ENCODE data around the gene TMEM240. TPM values are rescaled to one million over a fixed set of nuclear protein-coding genes. Genes with fewer than 3 reads are reported as not detected.

TMEM240 gene
- total and polyA plus RNA-seq, 2 of the 8 experiments (the other 6 are each of a cell fraction or from before 2014, with no cell fraction given): 3.6 to 5.7 TPM

DNA sequence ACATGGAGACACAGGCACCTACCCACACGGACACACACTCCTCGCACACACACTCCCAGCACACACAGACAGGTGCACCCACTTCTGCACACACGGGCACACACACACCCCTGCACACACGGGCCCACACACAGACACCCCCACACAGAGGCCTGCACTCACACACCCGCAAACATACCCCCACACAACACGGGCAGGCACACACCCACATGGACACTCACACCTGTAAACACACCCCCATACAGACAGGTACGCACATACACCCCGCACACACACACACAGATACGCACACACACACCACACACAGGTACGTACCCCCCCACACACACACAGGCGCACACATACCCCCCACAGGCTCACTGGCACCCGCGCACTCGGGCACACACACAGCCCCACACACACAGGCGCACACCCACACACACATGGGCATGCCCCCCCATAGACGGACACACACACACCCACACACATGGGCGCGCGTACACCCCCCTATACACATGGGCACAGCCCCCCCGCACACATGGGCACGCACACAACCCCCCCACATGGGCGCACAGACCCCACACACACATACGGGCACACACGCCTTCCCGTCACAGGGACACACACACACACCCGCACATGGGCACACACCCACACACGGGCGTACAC is 22.3 kb downstream of the TMEM240 start (continued):
- TF ChIP-seq, protein P1, sequence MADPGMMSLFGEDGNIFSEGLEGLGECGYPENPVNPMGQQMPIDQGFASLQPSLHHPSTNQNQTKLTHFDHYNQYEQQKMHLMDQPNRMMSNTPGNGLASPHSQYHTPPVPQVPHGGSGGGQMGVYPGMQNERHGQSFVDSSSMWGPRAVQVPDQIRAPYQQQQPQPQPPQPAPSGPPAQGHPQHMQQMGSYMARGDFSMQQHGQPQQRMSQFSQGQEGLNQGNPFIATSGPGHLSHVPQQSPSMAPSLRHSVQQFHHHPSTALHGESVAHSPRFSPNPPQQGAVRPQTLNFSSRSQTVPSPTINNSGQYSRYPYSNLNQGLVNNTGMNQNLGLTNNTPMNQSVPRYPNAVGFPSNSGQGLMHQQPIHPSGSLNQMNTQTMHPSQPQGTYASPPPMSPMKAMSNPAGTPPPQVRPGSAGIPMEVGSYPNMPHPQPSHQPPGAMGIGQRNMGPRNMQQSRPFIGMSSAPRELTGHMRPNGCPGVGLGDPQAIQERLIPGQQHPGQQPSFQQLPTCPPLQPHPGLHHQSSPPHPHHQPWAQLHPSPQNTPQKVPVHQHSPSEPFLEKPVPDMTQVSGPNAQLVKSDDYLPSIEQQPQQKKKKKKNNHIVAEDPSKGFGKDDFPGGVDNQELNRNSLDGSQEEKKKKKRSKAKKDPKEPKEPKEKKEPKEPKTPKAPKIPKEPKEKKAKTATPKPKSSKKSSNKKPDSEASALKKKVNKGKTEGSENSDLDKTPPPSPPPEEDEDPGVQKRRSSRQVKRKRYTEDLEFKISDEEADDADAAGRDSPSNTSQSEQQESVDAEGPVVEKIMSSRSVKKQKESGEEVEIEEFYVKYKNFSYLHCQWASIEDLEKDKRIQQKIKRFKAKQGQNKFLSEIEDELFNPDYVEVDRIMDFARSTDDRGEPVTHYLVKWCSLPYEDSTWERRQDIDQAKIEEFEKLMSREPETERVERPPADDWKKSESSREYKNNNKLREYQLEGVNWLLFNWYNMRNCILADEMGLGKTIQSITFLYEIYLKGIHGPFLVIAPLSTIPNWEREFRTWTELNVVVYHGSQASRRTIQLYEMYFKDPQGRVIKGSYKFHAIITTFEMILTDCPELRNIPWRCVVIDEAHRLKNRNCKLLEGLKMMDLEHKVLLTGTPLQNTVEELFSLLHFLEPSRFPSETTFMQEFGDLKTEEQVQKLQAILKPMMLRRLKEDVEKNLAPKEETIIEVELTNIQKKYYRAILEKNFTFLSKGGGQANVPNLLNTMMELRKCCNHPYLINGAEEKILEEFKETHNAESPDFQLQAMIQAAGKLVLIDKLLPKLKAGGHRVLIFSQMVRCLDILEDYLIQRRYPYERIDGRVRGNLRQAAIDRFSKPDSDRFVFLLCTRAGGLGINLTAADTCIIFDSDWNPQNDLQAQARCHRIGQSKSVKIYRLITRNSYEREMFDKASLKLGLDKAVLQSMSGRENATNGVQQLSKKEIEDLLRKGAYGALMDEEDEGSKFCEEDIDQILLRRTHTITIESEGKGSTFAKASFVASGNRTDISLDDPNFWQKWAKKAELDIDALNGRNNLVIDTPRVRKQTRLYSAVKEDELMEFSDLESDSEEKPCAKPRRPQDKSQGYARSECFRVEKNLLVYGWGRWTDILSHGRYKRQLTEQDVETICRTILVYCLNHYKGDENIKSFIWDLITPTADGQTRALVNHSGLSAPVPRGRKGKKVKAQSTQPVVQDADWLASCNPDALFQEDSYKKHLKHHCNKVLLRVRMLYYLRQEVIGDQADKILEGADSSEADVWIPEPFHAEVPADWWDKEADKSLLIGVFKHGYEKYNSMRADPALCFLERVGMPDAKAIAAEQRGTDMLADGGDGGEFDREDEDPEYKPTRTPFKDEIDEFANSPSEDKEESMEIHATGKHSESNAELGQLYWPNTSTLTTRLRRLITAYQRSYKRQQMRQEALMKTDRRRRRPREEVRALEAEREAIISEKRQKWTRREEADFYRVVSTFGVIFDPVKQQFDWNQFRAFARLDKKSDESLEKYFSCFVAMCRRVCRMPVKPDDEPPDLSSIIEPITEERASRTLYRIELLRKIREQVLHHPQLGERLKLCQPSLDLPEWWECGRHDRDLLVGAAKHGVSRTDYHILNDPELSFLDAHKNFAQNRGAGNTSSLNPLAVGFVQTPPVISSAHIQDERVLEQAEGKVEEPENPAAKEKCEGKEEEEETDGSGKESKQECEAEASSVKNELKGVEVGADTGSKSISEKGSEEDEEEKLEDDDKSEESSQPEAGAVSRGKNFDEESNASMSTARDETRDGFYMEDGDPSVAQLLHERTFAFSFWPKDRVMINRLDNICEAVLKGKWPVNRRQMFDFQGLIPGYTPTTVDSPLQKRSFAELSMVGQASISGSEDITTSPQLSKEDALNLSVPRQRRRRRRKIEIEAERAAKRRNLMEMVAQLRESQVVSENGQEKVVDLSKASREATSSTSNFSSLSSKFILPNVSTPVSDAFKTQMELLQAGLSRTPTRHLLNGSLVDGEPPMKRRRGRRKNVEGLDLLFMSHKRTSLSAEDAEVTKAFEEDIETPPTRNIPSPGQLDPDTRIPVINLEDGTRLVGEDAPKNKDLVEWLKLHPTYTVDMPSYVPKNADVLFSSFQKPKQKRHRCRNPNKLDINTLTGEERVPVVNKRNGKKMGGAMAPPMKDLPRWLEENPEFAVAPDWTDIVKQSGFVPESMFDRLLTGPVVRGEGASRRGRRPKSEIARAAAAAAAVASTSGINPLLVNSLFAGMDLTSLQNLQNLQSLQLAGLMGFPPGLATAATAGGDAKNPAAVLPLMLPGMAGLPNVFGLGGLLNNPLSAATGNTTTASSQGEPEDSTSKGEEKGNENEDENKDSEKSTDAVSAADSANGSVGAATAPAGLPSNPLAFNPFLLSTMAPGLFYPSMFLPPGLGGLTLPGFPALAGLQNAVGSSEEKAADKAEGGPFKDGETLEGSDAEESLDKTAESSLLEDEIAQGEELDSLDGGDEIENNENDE (IDR thresholded peaks at IDR 0.05; ENCODE audit: insufficient replicate concordance, low read length): no peak
- TF ChIP-seq BRCA1 (IDR thresholded peaks at IDR 0.05; ENCODE audit: low read depth, low read length) (no peak), CBX5 (IDR thresholded peaks at IDR 0.05; ENCODE audit: low read depth, low read length) (no peak), CTBP2 (IDR thresholded peaks at IDR 0.05; ENCODE audit: borderline replicate concordance, insufficient read depth, insufficient read length, low read length) (no peak), EGR1 (IDR thresholded peaks at IDR 0.05; ENCODE audit: borderline replicate concordance, low read depth, low read length) (no peak), JUND (IDR thresholded peaks at IDR 0.05; ENCODE audit: low read length) (no peak), POU5F1 (IDR thresholded peaks at IDR 0.05; ENCODE audit: low read depth, low read length) (no peak), SIX5 (IDR thresholded peaks at IDR 0.05; ENCODE audit: low read depth, low read length) (no peak), MAFK (IDR thresholded peaks at IDR 0.05; ENCODE audit: low read depth, low read length) (no peak), SUZ12 (IDR thresholded peaks at IDR 0.05; ENCODE audit: low read length) (no peak)
